Activated T-helper 1 cell treated with anti-CD3 and anti-CD28 coated beads, Interleukin-12 subunit alpha, Interleukin-12 subunit beta, Interleukin-2, Interleukin-4 antibody, amounts not matched to agents 30 ng/mL and 10 ng/mL and 1 ng/mL, durations not matched to agents 14 hours and 24 hours and 36 hours (primary cell): Measurements from ENCODE around the gene NEDD9. TPM values are rescaled to one million over a fixed set of nuclear protein-coding genes. Genes with fewer than 3 reads are reported as not detected.

Source experiments
- DNase-seq: peaks from one replicate; pipeline ENCODE4 v3.0.0; 2021; ENCODE audit warnings: low spot score
- H3K27ac Mint-ChIP-seq: one replicate; pipeline ENCODE4 v1.8.0; 2021; ENCODE audit warnings: mild to moderate bottlenecking, mixed read lengths
- H3K27me3 Mint-ChIP-seq: one replicate; pipeline ENCODE4 v1.8.0; 2022; ENCODE audit warnings: mild to moderate bottlenecking, moderate library complexity, mixed read lengths; ENCODE audit not compliant: insufficient read depth
- H3K36me3 Mint-ChIP-seq: one replicate; pipeline ENCODE4 v1.8.0; 2021; ENCODE audit warnings: low read depth, mixed read lengths
- H3K4me1 Mint-ChIP-seq: one replicate; pipeline ENCODE4 v1.8.0; 2021; ENCODE audit warnings: low read depth, mixed read lengths
- H3K4me3 Mint-ChIP-seq: one replicate; pipeline ENCODE4 v1.8.0; 2021; ENCODE audit warnings: mild to moderate bottlenecking, moderate library complexity, mixed read lengths
- H3K9me3 Mint-ChIP-seq: one replicate; pipeline ENCODE4 v1.8.0; 2021; ENCODE audit warnings: mixed read lengths
- intact Hi-C: fragments of 100-400 bp; cut with micrococcal nuclease; formaldehyde crosslinking; loops from one replicate; pipeline ENCODE4 v1.15.1; 2024
- total RNA-seq: library from RNA; stranded (reverse); gene quantifications from 2 replicates; pipeline ENCODE4 v1.2.3, GENCODE V29; 2022

Gene NEDD9
- total RNA-seq, 1 donor from 2014 or later = 53.2 TPM

- intact Hi-C loops = no loop called here
- no peak overlapping the region for H3K4me3 Mint-ChIP-seq
- H3K36me3 Mint-ChIP-seq = peaks cover 71% of the 10 kb centered on the region
- H3K4me1 Mint-ChIP-seq = peaks cover 73% of the 10 kb centered on the region
- no peak overlapping the region for H3K27ac Mint-ChIP-seq
- H3K27me3 Mint-ChIP-seq = no peaks in the 10 kb centered on the region
- no peaks in the 10 kb centered on the region for H3K9me3 Mint-ChIP-seq
- no peak for DNase-seq
These were observed 17.6 kb downstream of the NEDD9 start for GRCh38 chr6:11214901-11215300.

DNA sequence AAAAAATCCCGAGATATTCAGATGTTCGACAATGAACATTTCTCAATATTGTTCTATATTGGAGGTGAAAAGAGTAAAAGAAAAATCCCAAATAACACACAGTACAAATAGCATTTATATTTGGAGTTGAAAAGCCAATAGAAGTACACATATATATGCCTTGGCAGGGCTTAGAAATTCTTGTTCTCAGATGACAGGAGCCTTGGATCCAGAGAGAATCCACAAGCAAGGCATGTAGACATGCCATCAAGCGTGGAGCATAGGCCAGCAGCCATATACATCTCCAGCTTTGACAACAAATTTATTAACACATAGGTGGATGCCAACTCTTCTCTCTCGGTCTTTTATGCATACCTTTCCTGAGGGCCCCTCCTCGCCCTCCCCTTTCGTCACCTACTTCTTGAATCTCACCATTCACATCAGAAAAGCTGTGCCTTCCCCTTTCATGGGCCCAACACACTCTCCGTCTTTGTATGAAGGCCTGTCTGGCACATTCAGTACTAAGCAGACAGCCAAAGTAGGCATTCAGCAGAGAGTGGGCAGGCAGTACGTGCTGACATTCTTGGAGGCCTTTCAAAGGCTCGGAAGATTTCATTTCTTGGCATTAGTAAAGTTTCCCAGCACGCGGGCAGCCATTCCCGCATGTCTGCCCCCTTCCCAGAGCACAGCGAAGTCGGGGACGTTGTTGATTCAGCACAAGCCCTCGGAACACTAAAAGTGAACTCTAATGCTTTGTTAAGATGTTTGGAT, 18.2 kb downstream of the NEDD9 start:
- peaks cover 72% of the 10 kb centered on the region for H3K36me3 Mint-ChIP-seq
- no peaks in the 10 kb centered on the region for H3K9me3 Mint-ChIP-seq
- no peak overlapping the region for H3K4me3 Mint-ChIP-seq
- DNase-seq = no peak
- H3K27me3 Mint-ChIP-seq = no peaks in the 10 kb centered on the region
- peaks cover 73% of the 10 kb centered on the region for H3K4me1 Mint-ChIP-seq
- H3K27ac Mint-ChIP-seq = no peak overlapping the region
- intact Hi-C loops = no loop called here

- Mint-ChIP-seq H3K27ac (no peak overlapping the region), H3K27me3 (no peaks in the 10 kb centered on the region), H3K9me3 (no peaks in the 10 kb centered on the region), H3K4me3 (no peak overlapping the region), H3K4me1 (peaks cover 73% of the 10 kb centered on the region), H3K36me3 (peaks cover 70% of the 10 kb centered on the region)
- intact Hi-C loops = no loop called here
- no peak for DNase-seq
These were observed 18.9 kb downstream of the NEDD9 start for GRCh38 chr6:11213422-11214021.

GRCh38 chr6:11212664-11213063, 19.8 kb downstream of the NEDD9 start:
- H3K9me3 Mint-ChIP-seq = no peaks in the 10 kb centered on the region
- H3K27ac Mint-ChIP-seq = no peak overlapping the region
- DNase-seq = no peak
- H3K4me3 Mint-ChIP-seq = no peak overlapping the region
- H3K36me3 Mint-ChIP-seq = peaks cover 70% of the 10 kb centered on the region
- intact Hi-C loops = no loop called here
- H3K27me3 Mint-ChIP-seq = no peaks in the 10 kb centered on the region
- peaks cover 72% of the 10 kb centered on the region for H3K4me1 Mint-ChIP-seq

DNA sequence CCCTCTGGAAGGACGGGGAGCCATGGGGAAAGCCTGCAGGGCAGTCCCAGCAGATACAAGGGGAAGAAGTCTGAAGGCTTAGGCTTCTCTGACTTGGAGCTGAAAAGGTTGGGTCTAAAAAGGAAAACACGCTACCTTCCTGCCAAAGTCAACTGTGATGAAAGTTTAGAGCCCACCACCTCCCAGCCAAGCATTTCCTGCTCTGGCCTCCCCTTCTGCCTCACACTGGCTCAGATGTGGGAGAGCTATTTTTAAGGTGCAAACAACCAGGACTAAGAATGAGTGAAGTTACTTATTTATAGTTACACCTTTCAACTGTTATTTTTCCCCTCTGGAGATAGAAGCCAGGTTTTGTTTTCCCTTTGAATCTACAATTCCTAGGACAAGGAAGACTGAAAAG, 21.2 kb downstream of the NEDD9 start:
- intact Hi-C loops = no loop called here
- H3K27me3 Mint-ChIP-seq = no peaks in the 10 kb centered on the region
- H3K27ac Mint-ChIP-seq = no peak overlapping the region
- DNase-seq = no peak
- no peaks in the 10 kb centered on the region for H3K9me3 Mint-ChIP-seq
- H3K4me3 Mint-ChIP-seq = no peak overlapping the region
- peaks cover 77% of the 10 kb centered on the region for H3K36me3 Mint-ChIP-seq
- H3K4me1 Mint-ChIP-seq = peaks cover 73% of the 10 kb centered on the region

- DNase-seq = no peak
- Mint-ChIP-seq H3K4me3 (no peak overlapping the region), H3K36me3 (peaks cover 77% of the 10 kb centered on the region), H3K27ac (no peak overlapping the region), H3K9me3 (no peaks in the 10 kb centered on the region), H3K4me1 (peaks cover 71% of the 10 kb centered on the region), H3K27me3 (no peaks in the 10 kb centered on the region)
- intact Hi-C loops = no loop called here
These were observed 21.9 kb downstream of the NEDD9 start for GRCh38 chr6:11210386-11211138.

GRCh38 chr6:11209906-11210305, 22.6 kb downstream of the NEDD9 start:
- intact Hi-C loops = no loop called here
- no peak for DNase-seq
- H3K36me3 Mint-ChIP-seq = peaks cover 74% of the 10 kb centered on the region
- H3K27me3 Mint-ChIP-seq = no peaks in the 10 kb centered on the region
- H3K27ac Mint-ChIP-seq = peak overlapping the region; percentile 31
- peaks cover 68% of the 10 kb centered on the region for H3K4me1 Mint-ChIP-seq
- no peak overlapping the region for H3K4me3 Mint-ChIP-seq
- no peaks in the 10 kb centered on the region for H3K9me3 Mint-ChIP-seq

DNA sequence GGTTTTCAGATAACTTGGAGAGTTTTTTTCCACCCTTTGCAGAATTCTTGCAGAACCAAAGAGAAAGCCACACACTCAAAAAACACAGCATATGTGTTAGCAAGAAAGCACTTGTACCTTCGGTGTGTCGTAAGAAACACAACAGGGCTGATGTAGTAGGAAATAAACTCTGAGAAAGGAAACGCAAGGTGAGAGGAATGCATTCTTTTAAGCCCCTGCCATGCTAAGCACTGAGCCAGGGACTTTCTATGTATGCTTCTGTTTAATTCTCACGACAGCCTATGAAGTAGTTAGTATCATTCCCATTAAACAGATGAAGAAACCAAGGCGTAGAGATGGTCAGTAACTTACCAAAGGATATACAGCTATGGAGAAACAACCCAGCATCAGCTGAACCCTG, 23.1 kb downstream of the NEDD9 start:
- Mint-ChIP-seq H3K27me3 (no peaks in the 10 kb centered on the region), H3K4me3 (no peak overlapping the region), H3K4me1 (peaks cover 69% of the 10 kb centered on the region), H3K27ac (peak overlapping the region; percentile 31), H3K9me3 (no peaks in the 10 kb centered on the region), H3K36me3 (peaks cover 73% of the 10 kb centered on the region)
- intact Hi-C loops = no loop called here
- no peak for DNase-seq

DNA sequence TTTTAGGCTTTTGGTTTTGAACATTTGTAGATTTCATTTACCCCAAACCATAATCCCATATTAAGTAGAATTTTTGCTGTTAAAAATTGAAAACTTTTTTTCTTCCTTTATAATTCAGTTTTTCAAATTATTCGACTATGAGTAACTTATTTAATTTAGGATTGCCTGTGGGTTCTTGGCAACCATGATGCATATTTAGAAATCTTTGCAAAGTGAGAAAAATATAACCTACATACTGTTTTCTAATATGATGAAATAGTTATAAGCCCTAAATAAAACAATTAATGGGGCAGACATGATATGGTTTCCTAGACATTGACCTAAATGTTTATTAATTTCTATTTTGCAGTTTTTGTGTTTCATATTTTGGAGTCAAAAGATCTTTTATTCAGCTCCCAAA, 23.6 kb downstream of the NEDD9 start:
- no peak for DNase-seq
- Mint-ChIP-seq H3K4me3 (no peak overlapping the region), H3K4me1 (peaks cover 74% of the 10 kb centered on the region), H3K27me3 (no peaks in the 10 kb centered on the region), H3K36me3 (peaks cover 75% of the 10 kb centered on the region), H3K27ac (peak overlapping the region; percentile 85), H3K9me3 (no peaks in the 10 kb centered on the region)
- intact Hi-C loops = loop anchor here (1.0 kb wide), 1 partner anchor 8 kb away; no protein-coding TSS in a partner anchor

DNA sequence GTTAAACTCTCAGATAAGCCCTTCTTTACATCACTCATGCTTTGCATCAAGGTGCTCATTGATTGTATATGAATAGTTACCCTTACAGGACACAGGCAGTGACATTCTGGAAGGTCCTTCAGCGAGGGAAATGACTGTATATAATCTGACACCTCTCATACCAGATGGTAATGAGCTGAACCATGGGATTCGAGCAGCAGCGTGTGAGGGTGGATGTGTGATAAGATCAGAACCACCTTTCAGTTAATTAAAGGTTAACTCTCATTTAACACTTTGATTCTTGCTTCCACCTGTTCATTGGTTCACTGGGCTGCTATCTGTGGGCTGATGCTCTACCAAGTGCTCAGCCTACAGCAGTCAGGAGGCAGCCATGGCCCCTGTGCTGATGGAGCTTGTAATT, 24.2 kb downstream of the NEDD9 start:
- H3K9me3 Mint-ChIP-seq = no peaks in the 10 kb centered on the region
- H3K4me1 Mint-ChIP-seq = peaks cover 74% of the 10 kb centered on the region
- H3K36me3 Mint-ChIP-seq = peaks cover 75% of the 10 kb centered on the region
- peak overlapping the region; percentile 85 for H3K27ac Mint-ChIP-seq
- H3K27me3 Mint-ChIP-seq = no peaks in the 10 kb centered on the region
- intact Hi-C loops = loop anchor here (1.0 kb wide), 1 partner anchor 9 kb away; no protein-coding TSS in a partner anchor
- peak overlapping the region; percentile 63 for H3K4me3 Mint-ChIP-seq
- no peak for DNase-seq

DNA sequence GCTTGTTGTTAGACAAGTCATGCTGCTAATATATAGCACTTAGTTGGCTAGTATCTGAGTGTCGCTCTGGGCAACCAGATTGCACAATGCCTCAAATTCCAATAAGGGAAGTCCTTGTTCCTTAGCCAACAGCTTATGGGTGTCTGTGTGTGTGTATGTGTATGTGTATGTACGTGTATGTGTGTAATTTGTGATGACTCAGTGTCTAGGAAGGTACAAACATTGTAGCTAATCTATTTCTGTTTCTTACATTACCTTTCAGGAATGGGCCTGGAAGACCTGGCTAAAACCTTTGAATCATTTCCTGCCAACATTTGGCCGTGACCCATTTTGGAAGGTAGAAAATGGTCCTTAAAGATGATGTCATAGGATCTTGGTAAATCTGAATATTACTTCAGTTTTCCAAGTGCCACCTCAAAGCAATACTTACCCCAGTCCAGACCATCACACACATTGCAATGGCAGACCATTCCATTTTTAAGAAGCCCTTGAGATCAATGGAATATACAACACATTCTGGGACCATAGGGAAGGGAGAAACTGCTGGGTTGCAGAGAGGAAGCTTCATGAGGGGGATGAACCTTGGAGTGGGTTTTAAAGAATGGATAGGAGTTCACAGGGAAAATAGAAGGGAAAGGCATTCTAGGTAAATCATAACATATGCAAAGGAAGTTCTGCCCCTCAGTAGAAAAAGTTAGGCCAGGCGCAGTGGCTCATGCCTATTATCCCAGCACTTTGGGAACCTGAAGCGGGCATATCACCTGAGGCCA, 25.1 kb downstream of the NEDD9 start:
- peaks cover 75% of the 10 kb centered on the region for H3K4me1 Mint-ChIP-seq
- peaks cover 71% of the 10 kb centered on the region for H3K36me3 Mint-ChIP-seq
- peak overlapping the region; percentile 50 for H3K27ac Mint-ChIP-seq
- no peak overlapping the region for H3K4me3 Mint-ChIP-seq
- no peaks in the 10 kb centered on the region for H3K9me3 Mint-ChIP-seq
- no peak for DNase-seq
- H3K27me3 Mint-ChIP-seq = no peaks in the 10 kb centered on the region
- intact Hi-C loops = no loop called here

- Mint-ChIP-seq H3K27me3 (no peaks in the 10 kb centered on the region), H3K9me3 (no peaks in the 10 kb centered on the region), H3K27ac (peak overlapping the region; percentile 50), H3K36me3 (peaks cover 63% of the 10 kb centered on the region), H3K4me1 (peaks cover 75% of the 10 kb centered on the region), H3K4me3 (no peak overlapping the region)
- no peak for DNase-seq
- intact Hi-C loops = no loop called here
These were observed 25.9 kb downstream of the NEDD9 start for GRCh38 chr6:11206576-11206975.
